B cell (primary cell): ENCODE data around the gene SPRR2E.

Source experiments
- CTCF ChIP-seq: fragments of 200-600 bp; IDR thresholded peaks from one replicate; pipeline ENCODE4 v1.8.0; 2022; ENCODE audit warnings: antibody characterized with exemption, mild to moderate bottlenecking
- EZH2 ChIP-seq: IDR thresholded peaks from 2 replicates; pipeline ENCODE4 v1.6.1; 2012; ENCODE audit warnings: borderline replicate concordance, low read depth, mild to moderate bottlenecking, moderate library complexity, low read length; ENCODE audit not compliant: insufficient read depth, poor library complexity, severe bottlenecking

GRCh38 chr1:153125536-153125935, 31.2 kb upstream of the SPRR2E start:
- no peak for TF ChIP-seq CTCF
- TF ChIP-seq EZH2, result no peak
